ENCODE results near the gene SCO1.
A peak's percentile ranks its signal among the peaks of the same experiment; 100 is the strongest.

Gene SCO1

GRCh38 chr17:10668775-10669174, 28.6 kb downstream of the SCO1 start:
- DNase-seq (ENCODE audit: insufficient read length, low spot score) = no peak
- TF ChIP-seq CTCF (IDR thresholded peaks at IDR 0.05; ENCODE audit: insufficient read depth, missing control alignments) = no peak
- FAIRE-seq = no peak

- no peak for FAIRE-seq
- no peak for TF ChIP-seq CTCF (IDR thresholded peaks at IDR 0.05; ENCODE audit: insufficient read depth, missing control alignments)
- no peak for DNase-seq (ENCODE audit: insufficient read length, low spot score)
Observed at GRCh38 chr17:10666906-10667305, 30.4 kb downstream of the SCO1 start.

- TF ChIP-seq CTCF (IDR thresholded peaks at IDR 0.05; ENCODE audit: insufficient read depth, missing control alignments) = no peak
- FAIRE-seq (no peak), DNase-seq (ENCODE audit: insufficient read length, low spot score) (no peak)
Observed at GRCh38 chr17:10664571-10664970, 32.8 kb downstream of the SCO1 start.

GRCh38 chr17:10663231-10663630, 34.1 kb downstream of the SCO1 start:
- TF ChIP-seq CTCF (IDR thresholded peaks at IDR 0.05; ENCODE audit: insufficient read depth, missing control alignments) = no peak
- DNase-seq (ENCODE audit: insufficient read length, low spot score) (no peak), FAIRE-seq (no peak)

- DNase-seq (ENCODE audit: insufficient read length, low spot score) = peak; percentile 43
- TF ChIP-seq CTCF (IDR thresholded peaks at IDR 0.05; ENCODE audit: insufficient read depth, missing control alignments) = no peak
- no peak for FAIRE-seq
Observed at GRCh38 chr17:10661437-10661836, 35.9 kb downstream of the SCO1 start.

GRCh38 chr17:10657879-10658278, 39.5 kb downstream of the SCO1 start:
- DNase-seq (ENCODE audit: insufficient read length, low spot score) (peak; percentile 39), FAIRE-seq (no peak)
- no peak for TF ChIP-seq CTCF (IDR thresholded peaks at IDR 0.05; ENCODE audit: insufficient read depth, missing control alignments)

- no peak for TF ChIP-seq CTCF (IDR thresholded peaks at IDR 0.05; ENCODE audit: insufficient read depth, missing control alignments)
- FAIRE-seq = no peak
- DNase-seq (ENCODE audit: insufficient read length, low spot score) = no peak
Observed at GRCh38 chr17:10657148-10657547, 40.2 kb downstream of the SCO1 start, which contains the start of gene MYH3. Gene MYH3 (minus strand): TSS chr17:10657309. CDS start chr17:10655064, 2,245 bp downstream.

Data from D721Med (cell line).